Stimulated activated CD8-positive, alpha-beta memory T cell treated with anti-CD3 and anti-CD28 coated beads, Interleukin-7, amount 100 ng/mL, for 1 hour (primary cell): ENCODE measurements around the gene PAX4.

Source experiments
- DNase-seq, 2 donors: peaks; one replicate each; pipeline ENCODE4 v3.0.0-alpha.2; 2020; ENCODE audit warnings: low read depth in 2 of 2

The PAX4 gene

DNA sequence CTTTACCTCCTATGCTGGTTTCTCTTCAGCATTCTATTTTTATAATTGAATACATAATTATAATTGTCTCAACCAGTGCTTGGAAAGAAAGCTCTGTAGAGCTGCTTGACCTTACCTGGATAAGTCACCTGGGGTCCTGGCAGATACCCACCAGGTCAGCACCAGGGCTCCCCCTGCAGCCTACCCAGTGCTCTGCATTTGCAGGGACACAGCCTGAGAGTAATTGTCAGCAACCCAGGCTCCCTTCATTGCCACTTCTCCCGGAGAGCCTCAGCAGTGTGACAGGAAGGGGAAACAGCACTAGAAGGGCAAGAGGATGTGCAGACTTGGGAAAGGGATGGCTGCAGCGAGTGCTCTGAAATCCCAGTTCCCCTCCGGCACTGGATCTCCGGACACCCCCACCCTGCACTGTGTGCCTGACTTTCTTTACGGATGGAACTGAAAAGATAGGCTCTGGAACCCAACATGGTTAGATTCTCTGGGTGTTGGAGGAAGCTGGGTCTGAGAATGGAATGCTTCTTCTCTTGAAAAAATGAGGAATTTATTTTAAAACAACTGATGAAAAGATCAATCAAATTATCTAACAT is 11.4 kb upstream of the PAX4 start:
- no peak for DNase-seq

DNA sequence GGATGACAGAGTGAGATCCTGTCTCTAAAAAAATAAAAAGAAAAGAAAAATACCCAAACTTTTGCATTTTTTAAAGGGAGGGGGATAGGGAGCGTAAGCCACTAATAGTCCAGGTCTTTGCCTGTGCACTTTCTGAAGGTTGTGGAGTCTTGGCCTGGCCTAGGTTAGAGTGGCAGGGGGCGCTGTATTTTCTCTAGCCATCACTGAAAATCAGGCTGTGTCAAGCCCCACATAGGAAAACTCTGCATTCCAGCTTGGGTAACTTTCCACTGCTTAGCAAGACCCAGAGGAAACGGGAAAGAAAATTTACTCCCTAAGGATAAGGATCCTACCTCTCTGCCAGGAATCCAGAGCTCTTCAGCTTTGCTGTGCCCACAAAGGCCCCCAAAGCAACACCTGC is 10.5 kb upstream of the PAX4 start:
- no peak for DNase-seq

DNA sequence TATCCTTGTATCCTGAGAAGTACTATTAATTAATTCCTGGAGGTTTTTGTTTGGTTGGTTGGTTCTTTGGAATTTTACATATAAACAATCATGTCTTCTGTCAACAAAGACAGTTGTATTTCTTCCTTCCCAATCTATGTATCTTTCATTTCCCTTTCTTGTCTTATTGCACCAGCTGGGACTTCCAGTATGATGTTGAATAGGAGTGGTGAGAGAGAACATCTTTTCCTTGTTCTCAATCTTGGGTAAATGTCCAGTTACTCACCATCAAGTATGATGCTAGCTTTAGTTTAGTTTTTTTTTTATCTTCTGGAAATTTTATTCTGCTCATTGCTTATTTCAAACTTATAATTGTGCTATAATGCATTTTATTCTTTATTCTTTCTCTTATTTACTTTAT is 7.4 kb upstream of the PAX4 start:
- DNase-seq = no peak

DNA sequence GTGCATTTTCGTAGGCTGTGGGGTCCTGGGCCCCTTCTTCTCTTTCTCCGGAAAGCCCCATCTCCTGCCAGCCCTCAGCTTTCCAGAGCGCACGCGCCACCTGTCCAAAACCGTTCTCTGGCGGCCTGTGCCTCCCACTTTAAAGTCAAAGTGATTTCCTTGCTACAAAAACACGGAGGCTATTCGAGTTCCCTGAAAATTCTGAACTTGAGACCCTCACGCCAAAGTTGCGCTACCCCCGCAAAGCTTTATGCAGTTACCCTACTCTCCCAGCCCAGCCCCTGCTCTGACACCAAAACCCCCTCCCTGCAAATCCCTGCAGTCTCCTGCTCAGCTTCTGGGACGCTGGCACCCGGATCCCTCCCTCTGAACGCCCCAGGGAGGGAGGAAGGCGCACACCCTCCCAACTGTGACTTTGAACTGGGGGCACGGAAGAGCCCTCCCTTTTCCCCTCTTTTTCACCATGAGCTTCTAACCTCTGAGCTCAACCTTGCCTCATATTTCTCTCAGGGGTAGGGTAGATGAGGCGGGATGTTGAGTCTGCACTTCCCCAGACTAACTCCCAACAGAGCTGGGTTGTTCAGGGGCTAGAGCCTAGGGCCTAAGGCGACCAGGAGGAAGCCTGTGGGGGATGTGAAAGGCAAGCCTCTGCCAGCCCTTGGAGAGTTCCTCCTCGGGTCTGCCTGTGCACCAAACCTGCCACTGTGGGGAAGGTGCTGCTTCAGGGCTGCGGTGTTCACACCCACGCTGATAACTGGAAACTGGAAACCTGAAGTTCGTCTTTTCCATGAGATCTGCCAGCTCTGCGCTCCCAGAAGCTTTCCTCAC is 2.7 kb upstream of the PAX4 start:
- DNase-seq = no peak

DNA sequence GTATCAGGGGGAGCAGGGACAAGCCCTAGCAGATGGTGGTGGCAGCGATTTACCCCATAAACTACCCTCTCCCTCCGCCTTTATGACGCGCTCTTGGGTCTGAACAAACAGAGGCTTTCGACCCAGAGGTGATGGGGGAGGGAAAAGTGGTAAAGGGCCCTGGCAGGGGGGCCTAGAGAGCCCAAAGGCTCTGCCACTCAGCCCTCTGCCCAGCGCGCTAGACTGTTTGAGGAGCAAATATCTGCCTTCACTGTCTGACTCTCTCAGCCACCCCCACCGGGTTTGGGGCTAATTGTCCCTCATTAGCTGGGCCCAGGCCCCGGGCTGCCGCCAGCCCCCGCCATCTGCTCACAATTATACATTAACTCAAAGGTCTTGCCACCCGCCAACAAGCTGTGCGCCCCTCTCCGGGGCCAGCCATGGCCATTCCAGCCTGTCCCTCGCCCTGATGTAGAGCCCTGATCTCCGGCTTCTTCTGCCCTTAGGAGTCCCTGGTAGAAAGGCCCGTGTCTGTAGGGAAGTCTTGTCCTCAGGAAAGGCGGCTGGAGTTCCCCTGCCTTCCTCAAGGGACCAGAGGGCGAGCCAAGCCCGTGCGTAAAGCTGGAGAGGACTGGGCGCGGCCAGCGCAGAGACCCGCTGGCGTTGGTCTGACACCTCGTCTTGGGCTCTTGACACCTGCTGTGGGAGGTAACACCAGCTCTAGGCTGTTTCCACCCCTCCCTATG is 1.9 kb upstream of the PAX4 start:
- DNase-seq = no peak

DNA sequence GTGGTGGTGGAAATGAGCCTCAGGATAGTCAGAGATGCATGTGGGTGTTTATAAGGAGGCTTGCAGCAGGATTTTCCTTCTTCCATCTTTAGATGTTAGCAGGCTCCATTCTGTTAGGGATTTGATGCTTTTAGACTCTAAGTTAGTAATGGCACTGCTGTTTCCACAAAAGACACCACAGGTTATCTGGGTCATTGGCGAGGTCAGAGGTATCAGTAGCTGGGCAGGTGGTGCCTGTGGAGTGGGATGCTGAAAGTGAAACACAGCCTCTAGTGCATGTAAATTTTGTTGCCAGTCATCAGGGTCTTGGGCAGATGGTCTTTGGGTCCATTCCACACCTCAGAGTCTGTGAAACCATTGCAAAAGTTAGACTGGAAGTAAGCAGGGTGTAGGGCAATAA is 833 bp upstream of the PAX4 start:
- DNase-seq = no peak

DNA sequence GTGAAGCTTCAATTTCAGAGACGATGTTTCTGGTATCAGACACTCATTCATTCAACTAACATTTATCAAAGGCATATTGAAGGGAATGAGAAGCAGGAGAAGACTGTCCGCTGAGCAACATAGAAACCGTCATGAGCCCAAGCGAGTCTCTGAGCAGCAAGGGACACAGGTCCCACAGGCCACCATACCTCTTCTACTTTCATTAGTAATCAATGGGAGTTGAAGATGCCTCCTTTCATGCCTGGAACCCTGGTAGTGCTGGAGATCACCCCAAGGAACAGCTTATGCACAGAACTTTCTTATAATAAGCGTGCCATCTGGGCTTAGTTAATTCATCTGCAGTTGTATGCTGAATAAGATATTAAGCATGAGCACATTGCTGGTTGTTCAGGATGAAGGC is 1.2 kb downstream of the PAX4 start:
- DNase-seq = no peak

DNA sequence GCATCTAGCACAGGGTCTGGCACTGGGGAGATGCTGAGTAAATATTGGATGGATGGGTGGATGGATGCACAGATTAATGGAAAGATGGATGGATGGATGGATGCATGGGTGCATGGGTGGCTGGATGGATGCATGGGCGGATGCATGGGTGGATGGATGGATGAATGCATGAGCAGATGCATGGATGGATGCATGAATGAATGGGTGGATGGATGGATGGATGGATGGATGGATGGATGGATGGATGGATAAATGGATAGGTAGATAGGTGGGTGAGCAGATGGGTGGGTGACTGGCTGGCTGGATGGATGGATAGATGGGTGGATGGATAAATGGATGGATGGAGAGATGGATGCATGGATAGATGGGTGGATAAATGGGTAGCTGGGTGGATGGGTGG is 5.7 kb downstream of the PAX4 start:
- no peak for DNase-seq

DNA sequence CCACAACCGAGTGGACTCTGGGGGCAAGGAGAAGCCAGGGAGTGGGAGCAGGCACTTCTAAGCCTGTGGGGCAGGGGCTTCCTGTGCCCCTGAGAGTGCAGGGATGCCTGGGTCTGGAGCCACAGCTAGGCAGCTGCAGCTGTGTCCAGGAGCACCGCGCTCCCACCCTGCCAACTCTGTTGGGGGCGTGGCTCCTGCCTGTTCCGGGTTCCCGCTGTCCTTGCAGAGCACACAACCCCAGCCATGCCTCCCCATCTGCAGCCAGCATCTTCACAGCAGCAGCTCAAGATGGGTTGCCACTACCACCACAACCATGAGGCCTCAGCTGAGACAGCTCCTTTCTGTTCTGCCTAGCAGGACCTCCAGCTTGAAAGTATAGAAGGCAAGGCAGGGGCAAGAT is 8.6 kb downstream of the PAX4 start:
- DNase-seq = no peak

DNA sequence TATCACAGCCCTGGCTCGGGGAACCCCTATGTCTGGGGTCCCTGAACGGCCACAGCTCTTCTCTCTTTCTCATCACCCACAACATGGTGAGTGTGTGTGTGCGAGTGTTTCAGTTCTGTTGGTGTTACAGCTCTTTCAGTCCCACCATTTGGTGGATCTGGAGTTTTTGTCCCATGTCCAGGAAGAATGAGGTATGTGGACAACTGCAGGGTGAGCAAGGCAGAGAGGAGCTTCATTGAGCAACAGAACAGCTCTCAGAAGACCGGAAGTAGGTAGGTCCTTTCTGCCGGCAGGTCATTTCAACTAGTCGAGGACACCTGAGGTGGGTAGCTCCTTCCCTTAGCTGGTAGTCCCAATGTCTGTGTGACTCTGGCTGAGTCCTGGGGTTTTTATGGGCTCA is 9.5 kb downstream of the PAX4 start:
- DNase-seq = no peak

DNA sequence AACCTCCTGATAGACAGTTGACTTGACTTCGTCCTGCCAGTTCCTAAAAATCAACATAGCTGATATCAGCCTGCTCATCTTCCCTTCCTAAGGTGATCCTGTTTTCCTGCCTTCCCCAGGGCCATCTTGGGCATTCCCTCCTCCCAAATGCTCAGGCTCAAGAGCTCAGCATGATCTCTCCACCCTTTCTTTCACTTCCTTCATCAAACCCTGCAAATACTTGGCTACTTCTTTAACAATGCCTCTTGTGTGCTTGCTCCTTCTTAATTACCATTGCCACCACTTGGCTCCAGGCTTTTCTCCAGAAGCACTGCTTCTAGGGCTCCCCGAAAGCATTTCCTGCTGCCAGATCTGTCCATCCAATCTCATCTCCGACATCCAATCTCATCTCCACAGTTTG is 17.1 kb downstream of the PAX4 start:
- DNase-seq = no peak

DNA sequence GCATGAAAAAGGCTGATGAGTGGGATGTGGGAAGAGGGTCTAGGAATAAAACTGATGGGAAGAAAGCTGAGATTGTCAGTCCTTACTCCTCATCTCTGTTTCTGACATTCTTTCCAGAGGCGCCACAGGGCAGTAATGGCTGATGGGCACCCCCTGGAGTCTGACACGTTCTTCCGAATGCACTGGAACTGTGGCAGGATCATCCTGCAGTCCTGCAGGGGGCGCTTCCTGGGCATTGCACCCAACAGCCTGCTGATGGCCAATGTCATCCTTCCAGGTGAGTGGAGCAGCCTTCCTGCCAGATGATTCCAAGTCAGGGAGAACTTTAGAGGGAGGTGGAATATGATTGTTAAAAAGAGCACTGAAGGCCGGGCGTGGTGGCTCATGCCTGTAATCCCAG is 19.6 kb downstream of the PAX4 start:
- no peak for DNase-seq

DNA sequence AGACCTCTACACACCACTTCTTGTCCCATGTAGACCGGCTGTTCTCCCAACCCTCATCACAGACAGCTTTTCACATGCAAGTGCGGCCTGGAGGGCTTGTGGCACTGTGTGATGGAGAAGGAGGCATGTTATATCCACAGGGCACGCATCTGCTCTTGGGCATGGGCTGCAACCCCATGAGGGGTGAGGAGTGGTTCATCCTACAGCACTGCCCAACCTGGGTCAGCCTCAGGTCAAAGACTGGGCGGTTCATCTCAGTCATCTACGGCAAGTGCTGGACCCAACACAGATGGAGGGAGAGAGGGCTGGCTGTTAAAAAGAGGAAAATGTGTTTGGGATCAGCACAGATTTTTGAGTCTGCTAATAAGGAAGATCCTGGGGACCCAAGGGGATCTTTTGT is 22.2 kb downstream of the PAX4 start:
- no peak for DNase-seq

DNA sequence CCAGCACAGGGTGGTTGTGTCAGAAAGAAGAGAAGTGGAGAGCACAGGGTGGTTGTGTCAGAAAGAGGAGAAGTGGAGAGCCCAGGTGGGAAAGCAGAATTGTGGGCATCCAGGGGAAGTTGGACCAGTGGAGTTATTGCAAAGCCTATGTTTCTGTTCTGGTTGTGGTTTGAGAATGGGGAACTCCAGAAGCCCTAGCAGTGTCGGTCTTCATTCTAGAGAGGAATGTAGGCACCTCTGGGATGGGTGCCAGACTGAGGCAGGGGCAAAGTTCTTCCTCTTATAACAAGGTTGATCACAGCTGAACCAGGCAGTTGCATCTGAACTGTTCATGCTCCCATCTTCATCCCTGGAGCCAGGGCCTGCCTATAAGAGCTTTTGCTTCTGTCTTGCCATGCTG is 23.5 kb downstream of the PAX4 start:
- DNase-seq = no peak

DNA sequence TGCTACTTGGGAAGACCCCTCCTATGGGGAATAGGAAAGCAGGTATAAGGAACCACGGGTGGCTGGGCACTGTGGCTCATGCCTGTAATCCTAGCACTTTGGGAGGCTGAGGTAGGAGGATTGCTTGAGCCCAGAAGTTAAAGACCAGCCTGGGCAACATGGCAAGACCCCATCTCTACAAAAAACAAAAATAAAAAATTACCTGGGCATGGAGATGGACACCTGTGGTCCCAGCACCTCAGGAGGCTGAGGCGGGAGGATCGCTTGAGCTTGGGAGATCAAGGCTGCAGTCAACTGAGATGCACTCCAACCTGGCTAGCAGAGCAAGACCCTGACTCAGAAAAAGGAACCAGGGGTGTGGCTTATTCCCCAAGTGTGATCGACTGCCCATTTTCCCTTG is 25.4 kb downstream of the PAX4 start:
- no peak for DNase-seq

DNA sequence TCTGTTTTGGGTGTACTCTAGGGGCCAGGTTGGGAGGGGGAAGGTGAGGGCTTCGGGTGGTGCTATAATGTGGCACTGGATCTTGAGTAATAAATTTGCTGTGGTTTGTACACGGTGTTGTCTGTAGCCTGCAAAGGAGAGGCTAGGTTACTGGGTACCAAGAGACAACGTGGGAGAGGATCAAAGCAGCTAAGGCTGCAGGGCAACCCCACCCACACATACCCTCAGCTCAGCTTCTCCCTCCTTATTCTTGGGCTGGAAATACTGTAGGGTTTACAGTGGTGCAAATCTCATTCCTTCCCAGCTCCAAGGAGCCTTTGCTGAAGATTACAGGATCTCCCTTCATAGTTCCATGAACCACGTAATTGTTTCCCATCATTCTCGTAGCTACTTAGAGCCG is 26.4 kb downstream of the PAX4 start:
- DNase-seq = no peak

DNA sequence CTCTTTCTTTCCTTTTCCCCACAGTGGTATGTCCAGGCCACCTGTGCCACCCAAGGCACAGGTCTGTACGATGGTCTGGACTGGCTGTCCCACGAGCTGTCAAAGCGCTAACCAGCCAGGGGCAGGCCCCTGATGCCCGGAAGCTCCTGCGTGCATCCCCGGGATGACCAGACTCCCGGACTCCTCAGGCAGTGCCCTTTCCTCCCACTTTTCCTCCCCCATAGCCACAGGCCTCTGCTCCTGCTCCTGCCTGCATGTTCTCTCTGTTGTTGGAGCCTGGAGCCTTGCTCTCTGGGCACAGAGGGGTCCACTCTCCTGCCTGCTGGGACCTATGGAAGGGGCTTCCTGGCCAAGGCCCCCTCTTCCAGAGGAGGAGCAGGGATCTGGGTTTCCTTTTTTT is 26.8 kb downstream of the PAX4 start:
- DNase-seq = no peak

DNA sequence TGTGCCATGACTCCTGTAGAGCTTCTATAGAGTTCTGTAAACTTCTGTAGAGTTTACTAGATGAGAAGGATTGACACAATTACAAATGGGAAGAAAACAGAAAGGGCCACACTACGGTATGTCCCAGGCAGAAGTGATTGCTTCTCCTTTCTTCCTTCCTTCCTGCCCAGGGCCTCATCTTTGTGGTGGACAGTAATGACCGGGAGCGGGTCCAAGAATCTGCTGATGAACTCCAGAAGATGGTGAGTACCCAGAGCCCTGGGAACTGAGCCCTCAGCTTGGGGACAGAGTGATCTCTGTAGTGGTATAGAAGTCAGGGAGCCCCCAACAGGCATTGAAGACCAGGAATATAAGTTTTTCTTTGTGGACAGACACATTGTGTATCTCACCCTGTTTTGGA is 28.0 kb downstream of the PAX4 start:
- no peak for DNase-seq

DNA sequence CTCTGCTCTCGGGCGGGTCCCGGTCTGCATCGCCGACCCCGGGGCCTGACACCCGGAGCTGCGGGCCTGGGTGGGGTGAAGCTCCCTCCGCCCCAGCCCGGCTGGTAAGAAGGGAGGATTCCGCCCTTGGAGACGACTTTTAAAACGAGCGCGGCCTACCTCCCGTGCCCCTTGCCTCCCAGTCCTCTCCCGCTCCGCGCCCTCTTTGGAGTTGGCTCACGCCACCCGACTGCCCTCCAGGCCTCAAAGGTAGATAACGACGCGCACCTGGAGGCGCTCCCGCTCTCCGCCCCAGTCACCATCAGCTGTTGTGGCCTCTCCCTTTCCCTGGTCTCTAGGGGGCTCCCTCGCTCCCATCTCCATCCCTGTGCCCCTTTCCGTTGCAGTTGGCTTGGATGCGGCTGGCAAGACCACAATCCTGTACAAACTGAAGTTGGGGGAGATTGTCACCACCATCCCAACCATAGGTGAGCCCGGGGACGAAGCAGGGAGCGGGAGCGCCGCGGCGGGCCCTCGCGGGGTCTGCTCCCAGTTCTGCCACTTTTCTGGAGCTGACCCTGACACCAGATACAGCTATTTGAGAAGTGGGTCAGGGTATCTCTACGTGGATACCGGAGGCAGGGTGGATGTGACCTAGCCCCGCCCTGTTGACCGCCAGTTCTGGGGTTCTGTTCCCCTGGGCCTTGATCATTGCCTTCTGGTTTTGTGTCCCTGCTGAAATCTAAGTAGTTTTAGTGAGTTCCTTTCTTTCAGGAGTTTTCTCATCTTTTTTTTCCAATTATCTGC is 29.1 kb downstream of the PAX4 start:
- DNase-seq = no peak

DNA sequence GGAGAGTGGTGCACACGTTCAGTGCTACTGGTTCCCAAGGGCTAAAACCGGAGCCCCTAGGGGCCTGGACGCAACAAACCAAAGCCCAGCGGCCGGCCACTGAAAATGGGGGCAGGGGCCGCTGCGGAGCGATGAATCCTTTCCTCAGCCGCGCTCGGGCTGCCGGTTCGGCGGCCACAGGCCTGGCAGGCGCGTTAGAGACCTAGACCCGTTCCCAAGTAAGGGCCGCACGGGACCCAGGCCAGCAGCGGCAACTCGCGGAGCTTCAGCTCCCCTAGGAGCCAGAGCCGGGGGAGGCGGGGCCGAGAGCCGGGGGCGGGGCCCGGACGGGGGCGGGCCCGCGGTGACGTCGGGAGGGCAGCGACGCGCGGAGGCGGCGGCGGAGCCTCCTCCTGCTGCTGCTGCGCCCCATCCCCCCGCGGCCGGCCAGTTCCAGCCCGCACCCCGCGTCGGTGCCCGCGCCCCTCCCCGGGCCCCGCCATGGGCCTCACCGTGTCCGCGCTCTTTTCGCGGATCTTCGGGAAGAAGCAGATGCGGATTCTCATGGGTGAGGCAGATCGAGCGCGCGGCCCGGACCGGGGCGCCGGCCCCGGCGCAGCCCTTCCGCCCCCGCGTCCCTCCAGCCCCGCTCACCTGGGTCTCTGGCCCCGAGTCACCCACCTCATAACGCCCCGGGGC is 29.8 kb downstream of the PAX4 start, which contains the start of gene ARF5:
Gene ARF5, plus strand, starts transcription at position 393 of the 678 bp plus-strand sequence. Its CDS starts 88 bp downstream, at position 481.
- peak; percentile 82 to 83 for DNase-seq

DNA sequence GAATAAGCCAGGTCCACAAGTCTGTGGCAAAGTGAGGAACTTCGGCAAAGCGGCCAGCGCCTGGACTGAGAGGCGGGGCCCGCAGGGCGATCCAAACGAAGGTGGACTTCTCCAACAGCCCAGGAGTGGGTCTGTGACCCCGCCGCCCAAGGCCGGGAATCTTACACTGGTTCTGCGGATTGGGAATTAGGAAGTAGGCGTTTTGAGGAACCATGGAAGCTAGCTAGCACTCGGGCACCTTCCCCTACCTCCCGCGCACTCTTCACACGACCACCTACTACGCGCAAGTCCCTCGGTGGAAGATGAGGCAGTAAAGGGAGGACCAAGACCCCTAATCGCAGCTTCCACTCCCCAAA is 30.3 kb downstream of the PAX4 start:
- no peak for DNase-seq

DNA sequence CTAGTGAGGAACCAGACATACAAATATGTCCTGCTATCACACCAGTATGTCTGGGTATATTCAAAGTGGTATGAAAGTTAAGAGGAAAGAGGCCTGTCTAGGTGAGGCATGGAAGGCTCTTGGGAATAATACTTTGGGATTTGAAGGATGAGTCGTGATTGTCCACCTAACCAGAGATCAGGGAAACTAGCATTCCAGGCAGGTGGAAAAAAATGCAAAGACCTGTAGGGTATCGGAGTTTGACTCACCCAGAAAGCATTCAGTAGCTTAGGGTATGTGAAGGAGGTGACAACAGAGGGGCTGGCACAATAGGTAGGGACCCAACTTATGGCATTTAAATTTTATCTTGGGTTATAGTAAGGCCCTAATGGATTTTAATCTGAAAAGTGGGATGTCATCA is 31.6 kb downstream of the PAX4 start:
- DNase-seq = no peak
